ENCODE results near the gene SBF1. TPM values are rescaled to one million over a fixed set of nuclear protein-coding genes. Genes with fewer than 3 reads are reported as not detected.

SBF1 gene
- total RNA-seq, 4 donors from 2014 or later: 59.9 to 241 (median 108) TPM

GRCh38 chr22:50477923-50478322 is 3.1 kb upstream of the SBF1 start:
- H3K9me3 ChIP-seq: no peaks in the 10 kb centered on the region
- no peak overlapping the region for H3K4me3 ChIP-seq
- H3K27ac ChIP-seq: no peak overlapping the region
- in situ Hi-C loops (cut with MboI; ENCODE audit: low pct_ligation_motif_present in 1 of 4, low pct_unique_long_range_greater_than_20kb in 1 of 4, low sequenced_read_pairs in 3 of 4): no loop called here
- DNase-seq: no peak
- TF ChIP-seq CTCF (IDR thresholded peaks at IDR 0.05): no peak
- no peak for TF ChIP-seq POLR2AphosphoS5 (IDR thresholded peaks at IDR 0.05)
- no peak for TF ChIP-seq POLR2A (IDR thresholded peaks at IDR 0.05)
- no peak for TF ChIP-seq EP300 (IDR thresholded peaks at IDR 0.05; ENCODE audit: low read depth)
- intact Hi-C loops (cut with DNase I; ENCODE audit: low total_unique reads): loop anchor here (10.0 kb wide), 1 partner anchor 223 kb away; the partner anchor contains the start of gene HDAC10
- WGBS, 2 donors (ENCODE audit: low coverage in 1 of 2): 89 to 100% methylated on average over 3 to 12 of the region's 12 CpGs
- peaks cover 15 to 35% (median 29%) of the 10 kb centered on the region in 4 donors for H3K4me1 ChIP-seq
- peaks cover 41% of the 10 kb centered on the region for H3K27me3 ChIP-seq
- H3K36me3 ChIP-seq: no peaks in the 10 kb centered on the region

DNA sequence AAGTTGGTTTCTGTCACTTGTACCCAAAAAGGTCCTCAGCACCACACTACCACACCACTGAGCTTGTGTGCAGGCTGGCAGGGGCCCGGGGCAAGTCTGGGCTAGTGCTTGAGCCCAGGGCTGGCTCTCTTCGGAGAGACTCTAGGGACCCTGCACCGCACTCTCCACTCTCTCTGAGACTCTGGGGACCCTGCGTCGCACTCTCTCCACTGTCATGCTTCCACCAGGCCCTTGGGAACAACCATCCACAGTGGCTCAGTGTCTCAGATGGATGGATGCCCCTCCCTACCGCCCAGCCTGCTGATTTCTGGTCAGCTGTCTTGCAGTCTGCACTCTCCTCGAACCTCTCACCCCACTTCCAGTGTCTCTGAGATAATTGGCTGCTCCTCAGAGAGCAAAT is 2.0 kb upstream of the SBF1 start:
- peaks cover 26 to 40% (median 35%) of the 10 kb centered on the region in 4 donors for H3K4me1 ChIP-seq
- peaks cover 31% of the 10 kb centered on the region for H3K27me3 ChIP-seq
- in situ Hi-C loops (cut with MboI; ENCODE audit: low pct_ligation_motif_present in 1 of 4, low pct_unique_long_range_greater_than_20kb in 1 of 4, low sequenced_read_pairs in 3 of 4) (no loop called here), intact Hi-C loops (cut with DNase I; ENCODE audit: low total_unique reads) (loop anchor here (10.0 kb wide), 1 partner anchor 222 kb away; the partner anchor contains the start of gene HDAC10)
- WGBS, 2 donors (ENCODE audit: low coverage in 1 of 2): 76% methylated on average over 7 of the region's 7 CpGs; no CpG with 5 or more reads in 1 of the 2 donors
- no peak overlapping the region for H3K4me3 ChIP-seq
- no peak for DNase-seq
- H3K27ac ChIP-seq: no peak overlapping the region
- TF ChIP-seq POLR2A (IDR thresholded peaks at IDR 0.05) (no peak), EP300 (IDR thresholded peaks at IDR 0.05; ENCODE audit: low read depth) (no peak)
- no peaks in the 10 kb centered on the region for H3K9me3 ChIP-seq
- no peaks in the 10 kb centered on the region for H3K36me3 ChIP-seq

- Histone ChIP-seq H3K27me3 (peaks cover 18% of the 10 kb centered on the region), H3K9me3 (no peaks in the 10 kb centered on the region), H3K36me3 (no peaks in the 10 kb centered on the region), H3K4me3 (peak overlapping the region in 2 of 4 donors; percentile 67 to 91), H3K27ac (peak overlapping the region in 2 of 4 donors; percentile 91 to 92), H3K4me1 (peaks cover 38 to 43% (median 39%) of the 10 kb centered on the region in 4 donors)
- DNase-seq: no peak
- in situ Hi-C loops (cut with MboI; ENCODE audit: low pct_ligation_motif_present in 1 of 4, low pct_unique_long_range_greater_than_20kb in 1 of 4, low sequenced_read_pairs in 3 of 4): no loop called here
- 58 to 84% methylated on average over 5 to 6 of the region's 6 CpGs for WGBS, 2 donors (ENCODE audit: low coverage in 1 of 2)
- intact Hi-C loops (cut with DNase I; ENCODE audit: low total_unique reads): loop anchor here (10.0 kb wide), 1 partner anchor 221 kb away; the partner anchor contains the start of gene HDAC10
- no peak for TF ChIP-seq EP300 (IDR thresholded peaks at IDR 0.05; ENCODE audit: low read depth)
- no peak for TF ChIP-seq POLR2A (IDR thresholded peaks at IDR 0.05)
- TF ChIP-seq POLR2AphosphoS5 (IDR thresholded peaks at IDR 0.05): no peak
- no peak for TF ChIP-seq CTCF (IDR thresholded peaks at IDR 0.05)
Observed at GRCh38 chr22:50475652-50476002, 792 bp upstream of the SBF1 start.

DNA sequence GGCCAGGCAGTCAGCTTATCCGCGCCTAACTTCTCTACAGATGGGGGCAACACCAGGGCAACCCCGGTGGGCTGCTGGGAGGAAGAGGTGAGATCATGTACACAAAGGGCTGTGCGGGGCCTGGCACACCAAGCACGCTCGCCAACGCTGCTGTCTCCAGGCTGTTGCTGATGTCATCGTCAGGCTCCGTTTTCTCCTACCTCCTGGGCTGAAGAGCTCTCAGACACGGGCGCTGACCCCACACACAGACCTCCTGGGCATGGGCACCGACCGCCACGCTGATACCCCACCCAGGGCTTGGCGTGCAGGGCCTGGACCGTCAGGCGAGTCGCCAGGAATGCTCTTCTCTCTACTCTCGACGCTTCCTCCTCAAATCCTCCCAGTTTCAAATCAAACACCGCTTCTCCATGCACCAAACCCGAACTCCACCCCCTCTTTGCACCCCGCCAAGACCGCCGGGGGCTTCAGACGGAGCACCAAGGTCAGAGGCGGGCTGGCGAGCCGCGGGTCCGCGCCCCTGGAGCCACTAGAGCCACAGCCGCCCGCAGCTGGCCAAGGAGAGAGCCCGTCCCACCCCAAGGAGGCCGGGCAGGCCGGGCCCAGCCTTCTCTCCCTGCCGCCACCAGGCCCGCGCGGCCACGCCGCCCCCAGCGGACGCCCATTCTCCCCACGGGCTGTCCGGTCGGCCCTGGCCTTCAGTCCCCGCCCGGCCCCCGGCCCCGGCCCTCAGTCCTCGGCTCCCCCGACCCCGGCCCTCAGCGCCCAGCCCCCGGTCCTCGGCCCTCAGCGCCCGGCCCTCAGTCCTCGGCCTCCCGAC is 772 bp downstream of the SBF1 start:
- intact Hi-C loops (cut with DNase I; ENCODE audit: low total_unique reads) (loop anchor here (10.0 kb wide), 1 partner anchor 219 kb away; the partner anchor contains the start of gene HDAC10), in situ Hi-C loops (cut with MboI; ENCODE audit: low pct_ligation_motif_present in 1 of 4, low pct_unique_long_range_greater_than_20kb in 1 of 4, low sequenced_read_pairs in 3 of 4) (no loop called here)
- peak overlapping the region; percentile 88 to 92 (median 91) for H3K27ac ChIP-seq
- no peaks in the 10 kb centered on the region for H3K9me3 ChIP-seq
- TF ChIP-seq POLR2AphosphoS5 (IDR thresholded peaks at IDR 0.05): no peak
- TF ChIP-seq CTCF (IDR thresholded peaks at IDR 0.05): peak in 1 of 5 experiments; percentile 8
- peak; percentile 22 for TF ChIP-seq POLR2A (IDR thresholded peaks at IDR 0.05)
- DNase-seq: peak; percentile 44
- peak overlapping the region; percentile 67 to 92 (median 84) for H3K4me3 ChIP-seq
- peaks cover 3% of the 10 kb centered on the region for H3K27me3 ChIP-seq
- H3K4me1 ChIP-seq: peaks cover 51 to 58% (median 55%) of the 10 kb centered on the region in 4 donors
- H3K36me3 ChIP-seq: no peaks in the 10 kb centered on the region
- WGBS, 2 donors (ENCODE audit: low coverage in 1 of 2): 0 to 3% methylated on average over 7 to 50 of the region's 62 CpGs

All from transverse colon (tissue), 4 donors.